BLaER1 (cell line): ENCODE data around the gene GPR158.

Experiments
- H3K27ac ChIP-seq: shearing (Covaris generic); formaldehyde crosslinking; 2 replicates; pipeline ENCODE4 v1.8.1; 2022
- H3K27me3 ChIP-seq: shearing (Covaris generic); formaldehyde crosslinking; 2 replicates; pipeline ENCODE4 v1.8.1; 2022
- H3K36me3 ChIP-seq: shearing (Covaris generic); formaldehyde crosslinking; 2 replicates; pipeline ENCODE4 v1.8.1; 2022
- H3K4me1 ChIP-seq: shearing (Covaris generic); formaldehyde crosslinking; 2 replicates; pipeline ENCODE4 v1.8.1; 2022
- H3K4me2 ChIP-seq: shearing (Covaris generic); formaldehyde crosslinking; 2 replicates; pipeline ENCODE4 v1.8.1; 2022
- H3K4me3 ChIP-seq: shearing (Covaris generic); formaldehyde crosslinking; 2 replicates; pipeline ENCODE4 v1.8.1; 2022
- H3K9ac ChIP-seq: shearing (Covaris generic); formaldehyde crosslinking; 2 replicates; pipeline ENCODE4 v1.8.1; 2022
- H3K9me3 ChIP-seq: shearing (Covaris generic); formaldehyde crosslinking; 2 replicates; pipeline ENCODE4 v1.8.1; 2022
- H4K20me1 ChIP-seq: shearing (Covaris generic); formaldehyde crosslinking; 2 replicates; pipeline ENCODE4 v1.8.1; 2022
- Cebpa-rat ChIP-seq: shearing (Covaris generic); IDR thresholded peaks from 2 replicates; pipeline ENCODE4 v1.8.1; 2022

Gene GPR158

DNA sequence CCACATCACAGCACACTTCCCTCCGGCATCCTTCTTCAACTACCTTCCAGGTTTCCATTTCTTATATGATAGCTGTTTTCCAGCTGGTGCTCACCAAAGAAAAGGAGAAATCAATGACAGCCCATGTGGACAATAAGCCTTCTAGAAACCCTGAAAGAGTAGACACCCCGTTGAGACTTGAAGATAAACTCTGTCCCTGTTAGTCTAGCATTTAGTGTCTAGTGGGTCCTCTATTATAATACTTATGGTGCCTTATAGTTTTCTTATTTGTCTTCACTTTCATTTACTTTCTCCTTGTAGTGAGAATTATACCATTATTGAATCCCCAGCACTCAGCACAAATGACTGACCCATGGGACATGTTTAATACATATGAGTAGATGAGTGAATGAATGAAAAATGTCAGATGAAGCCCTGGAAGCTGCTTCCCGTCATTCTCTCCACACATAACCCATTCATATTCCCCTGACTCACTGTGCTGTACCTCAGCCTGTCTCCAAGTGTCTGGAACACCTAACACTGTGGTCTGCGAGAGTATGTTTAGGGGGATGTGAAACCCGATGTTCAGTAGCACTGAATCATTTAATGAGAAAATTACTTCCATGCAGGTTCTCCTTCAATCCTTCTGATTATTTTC lies 377.6 kb downstream of the GPR158 start:
- H3K27me3 ChIP-seq = no peaks in the 10 kb centered on the region
- H3K4me3 ChIP-seq = no peak overlapping the region
- no peaks in the 10 kb centered on the region for H3K9me3 ChIP-seq

DNA sequence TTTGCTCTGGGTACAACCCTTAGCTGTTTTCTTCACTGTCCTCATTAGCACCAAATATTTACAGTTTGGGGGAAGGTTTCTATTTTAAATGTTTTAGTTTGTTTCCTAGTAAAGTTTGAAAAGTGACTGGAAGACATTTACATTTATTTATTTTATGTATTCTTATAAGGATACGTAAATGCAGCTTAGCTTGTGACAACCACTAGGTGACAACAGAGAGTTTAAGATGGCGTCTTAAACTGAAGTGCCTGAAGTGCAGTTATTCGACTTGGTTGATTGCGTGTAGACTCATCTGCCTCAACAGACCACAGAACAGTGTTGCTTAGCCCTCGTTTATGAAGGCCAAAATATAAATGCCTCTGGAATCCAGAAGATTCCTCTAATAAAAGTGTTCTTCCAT lies 381.1 kb downstream of the GPR158 start:
- Histone ChIP-seq H4K20me1 (no peaks in the 10 kb centered on the region), H3K4me2 (no peak overlapping the region), H3K27me3 (no peaks in the 10 kb centered on the region), H3K9me3 (no peaks in the 10 kb centered on the region), H3K27ac (no peak overlapping the region), H3K4me1 (no peaks in the 10 kb centered on the region), H3K4me3 (no peak overlapping the region), H3K9ac (no peak overlapping the region), H3K36me3 (no peaks in the 10 kb centered on the region)
- TF ChIP-seq Cebpa-rat = no peak

More for the DNA sequence above, 377.6 kb downstream of the GPR158 start:
- Histone ChIP-seq H3K4me2 (no peak overlapping the region), H3K9ac (no peak overlapping the region), H3K36me3 (no peaks in the 10 kb centered on the region), H3K4me1 (no peaks in the 10 kb centered on the region), H3K27ac (no peak overlapping the region), H4K20me1 (no peaks in the 10 kb centered on the region)
- no peak for TF ChIP-seq Cebpa-rat

DNA sequence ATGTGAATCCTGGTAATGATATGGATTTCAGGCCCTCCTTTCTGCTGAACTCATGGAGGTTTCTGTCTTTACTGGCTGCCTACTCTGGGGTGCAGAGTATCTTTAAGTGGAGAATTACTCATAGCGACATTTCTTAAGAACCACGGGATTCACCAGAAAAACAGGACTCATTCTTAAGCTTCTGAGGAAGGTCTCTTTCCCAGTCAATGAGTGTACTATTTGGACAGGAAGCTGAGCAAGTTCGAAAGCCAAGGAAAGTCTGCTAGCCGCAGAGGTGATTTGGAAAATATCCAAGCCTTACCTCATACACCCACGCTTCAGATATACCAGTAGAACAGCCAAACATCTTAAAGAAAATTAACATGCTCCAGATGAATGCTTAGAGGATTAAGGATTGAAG lies 381.7 kb downstream of the GPR158 start:
- H3K4me2 ChIP-seq = no peak overlapping the region
- H3K27me3 ChIP-seq = no peaks in the 10 kb centered on the region
- no peaks in the 10 kb centered on the region for H3K4me1 ChIP-seq
- H3K9ac ChIP-seq = no peak overlapping the region
- no peaks in the 10 kb centered on the region for H3K9me3 ChIP-seq
- no peaks in the 10 kb centered on the region for H3K36me3 ChIP-seq
- H3K4me3 ChIP-seq = no peak overlapping the region
- no peaks in the 10 kb centered on the region for H4K20me1 ChIP-seq
- TF ChIP-seq Cebpa-rat = no peak
- H3K27ac ChIP-seq = no peak overlapping the region

DNA sequence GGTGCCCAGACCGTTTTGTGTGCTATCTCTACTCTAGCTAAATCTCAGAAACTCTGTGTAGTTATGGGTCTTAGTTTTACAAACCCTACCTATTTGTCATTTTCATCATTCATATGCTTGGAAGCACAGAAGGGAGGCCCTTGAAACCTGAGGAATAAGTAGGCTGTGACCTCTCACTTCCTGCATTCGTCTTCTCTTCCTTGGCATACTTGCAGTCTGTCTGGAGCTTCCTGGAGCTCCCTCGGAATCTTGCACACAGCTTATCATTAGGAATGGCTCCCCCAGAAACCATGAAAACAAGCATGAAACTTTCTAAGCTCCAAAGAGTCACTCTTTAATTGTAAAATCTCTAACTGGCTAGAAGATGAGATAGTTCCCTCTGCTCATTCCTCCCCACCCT lies 382.3 kb downstream of the GPR158 start:
- Histone ChIP-seq H3K9me3 (no peaks in the 10 kb centered on the region), H3K36me3 (no peaks in the 10 kb centered on the region), H3K27ac (no peak overlapping the region), H4K20me1 (no peaks in the 10 kb centered on the region), H3K4me3 (no peak overlapping the region), H3K27me3 (no peaks in the 10 kb centered on the region), H3K4me1 (no peaks in the 10 kb centered on the region), H3K9ac (no peak overlapping the region), H3K4me2 (no peak overlapping the region)
- no peak for TF ChIP-seq Cebpa-rat

DNA sequence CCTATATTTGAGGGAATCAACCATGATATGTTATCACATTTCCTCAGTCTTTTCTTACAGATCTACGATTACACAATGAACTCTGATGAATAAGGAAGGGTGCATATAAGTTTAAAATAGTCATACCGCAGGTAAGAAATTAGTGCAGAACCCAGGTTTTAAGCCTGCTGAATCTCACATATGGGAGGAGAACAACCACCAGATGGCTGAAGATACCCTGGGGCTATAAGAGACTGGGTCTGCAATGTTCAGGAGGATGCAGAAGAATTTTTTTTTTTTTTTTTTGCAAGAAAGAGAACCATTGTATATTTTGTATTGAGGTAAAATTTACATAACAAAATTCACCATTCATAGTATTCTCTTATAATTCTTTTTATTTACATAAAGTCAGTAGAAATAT lies 387.0 kb downstream of the GPR158 start:
- Histone ChIP-seq H3K9ac (no peak overlapping the region), H3K4me2 (no peak overlapping the region), H3K27me3 (no peaks in the 10 kb centered on the region), H3K27ac (no peak overlapping the region), H3K4me1 (no peaks in the 10 kb centered on the region), H4K20me1 (no peaks in the 10 kb centered on the region), H3K9me3 (no peaks in the 10 kb centered on the region), H3K36me3 (no peaks in the 10 kb centered on the region), H3K4me3 (no peak overlapping the region)
- no peak for TF ChIP-seq Cebpa-rat

DNA sequence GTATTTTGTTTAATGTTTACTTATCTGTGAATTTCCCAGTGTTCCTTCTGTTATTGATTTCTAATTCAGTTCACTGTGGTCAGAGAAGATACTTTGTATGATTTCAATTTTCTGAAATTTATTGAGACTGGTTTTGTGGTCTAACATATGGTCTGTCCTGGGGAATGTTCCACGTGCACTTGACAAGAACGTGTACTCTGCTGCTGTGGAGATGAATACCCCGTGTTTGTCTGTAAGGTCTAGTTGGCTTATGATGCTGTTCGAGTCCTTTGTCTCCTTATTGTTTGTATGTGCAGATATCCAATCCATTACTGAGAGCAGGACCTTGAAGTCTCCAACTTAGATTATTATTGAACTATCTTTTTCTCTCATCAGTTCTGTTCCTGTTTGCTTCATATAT lies 387.7 kb downstream of the GPR158 start:
- H3K4me3 ChIP-seq = no peak overlapping the region
- no peaks in the 10 kb centered on the region for H3K27me3 ChIP-seq
- H3K9me3 ChIP-seq = no peaks in the 10 kb centered on the region
- no peaks in the 10 kb centered on the region for H3K36me3 ChIP-seq
- H4K20me1 ChIP-seq = no peaks in the 10 kb centered on the region
- no peaks in the 10 kb centered on the region for H3K4me1 ChIP-seq
- no peak overlapping the region for H3K4me2 ChIP-seq
- TF ChIP-seq Cebpa-rat = no peak
- no peak overlapping the region for H3K9ac ChIP-seq
- H3K27ac ChIP-seq = no peak overlapping the region

DNA sequence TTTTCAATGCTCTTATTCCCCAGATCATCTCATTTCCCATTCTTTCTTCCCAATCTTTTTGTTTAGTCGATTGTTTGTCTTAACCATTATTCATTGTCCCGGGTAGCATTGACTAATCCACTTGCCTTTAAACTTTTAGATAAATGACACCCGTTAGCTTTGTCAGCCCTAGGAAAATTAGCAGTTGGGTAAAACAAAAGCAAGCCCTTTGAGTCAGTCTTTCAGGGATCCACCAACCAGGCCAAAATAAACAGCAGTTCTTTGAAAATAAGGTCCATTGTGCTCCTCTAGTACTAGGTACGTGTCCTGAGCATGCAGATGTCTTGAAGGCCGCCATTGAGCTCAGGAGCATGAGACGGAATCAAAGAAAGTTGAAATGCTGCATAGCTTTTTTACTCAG lies 389.6 kb downstream of the GPR158 start:
- H3K9ac ChIP-seq = no peak overlapping the region
- H3K27me3 ChIP-seq = no peaks in the 10 kb centered on the region
- no peak overlapping the region for H3K4me3 ChIP-seq
- H4K20me1 ChIP-seq = no peaks in the 10 kb centered on the region
- H3K9me3 ChIP-seq = no peaks in the 10 kb centered on the region
- no peak overlapping the region for H3K27ac ChIP-seq
- TF ChIP-seq Cebpa-rat = no peak
- no peaks in the 10 kb centered on the region for H3K4me1 ChIP-seq
- H3K4me2 ChIP-seq = no peak overlapping the region
- H3K36me3 ChIP-seq = no peaks in the 10 kb centered on the region

DNA sequence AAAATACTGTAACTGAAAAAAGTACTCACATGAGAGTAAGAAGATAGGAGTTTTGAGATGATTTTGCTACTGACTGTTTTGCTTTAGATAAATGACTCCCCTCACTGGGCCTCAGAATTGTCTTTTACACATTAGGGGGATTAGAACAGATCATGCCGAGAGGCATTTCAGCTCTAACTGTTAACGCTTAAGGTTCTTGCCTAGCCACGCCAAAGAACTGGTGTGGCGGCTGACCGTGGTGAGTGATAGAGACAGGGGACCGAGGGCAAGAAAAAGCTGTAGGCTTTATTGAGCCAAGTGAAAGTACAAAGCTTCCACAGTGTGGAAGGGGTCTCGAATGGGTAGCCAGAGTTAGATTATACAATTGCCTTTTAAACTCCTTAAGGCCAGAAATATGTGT lies 390.8 kb downstream of the GPR158 start:
- no peak overlapping the region for H3K4me2 ChIP-seq
- no peaks in the 10 kb centered on the region for H3K27me3 ChIP-seq
- no peak overlapping the region for H3K4me3 ChIP-seq
- no peaks in the 10 kb centered on the region for H3K36me3 ChIP-seq
- no peak for TF ChIP-seq Cebpa-rat
- no peaks in the 10 kb centered on the region for H3K9me3 ChIP-seq
- H4K20me1 ChIP-seq = no peaks in the 10 kb centered on the region
- H3K4me1 ChIP-seq = no peaks in the 10 kb centered on the region
- no peak overlapping the region for H3K9ac ChIP-seq
- H3K27ac ChIP-seq = no peak overlapping the region

DNA sequence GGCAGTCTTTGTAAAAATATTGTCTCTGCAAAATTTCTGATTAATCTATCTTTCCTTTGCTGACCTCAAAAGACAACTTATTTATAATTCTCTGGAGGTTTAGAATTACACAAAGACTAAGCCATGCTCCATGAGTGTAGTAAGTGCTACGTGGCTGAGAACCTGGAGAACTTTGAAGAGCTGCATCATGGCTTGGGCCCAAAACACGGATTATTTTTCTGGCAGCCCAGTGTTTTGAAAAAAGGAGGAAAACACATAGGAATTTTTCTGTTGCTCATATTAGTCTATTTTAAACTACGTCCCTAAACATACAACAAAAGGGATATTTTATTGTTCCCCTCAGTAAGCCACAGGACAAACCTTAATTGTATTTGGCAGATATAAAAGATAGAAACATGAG lies 398.5 kb downstream of the GPR158 start:
- Histone ChIP-seq H3K4me3 (no peak overlapping the region), H3K4me2 (no peak overlapping the region), H3K27me3 (no peaks in the 10 kb centered on the region), H4K20me1 (no peaks in the 10 kb centered on the region), H3K9ac (no peak overlapping the region), H3K27ac (no peak overlapping the region), H3K9me3 (no peaks in the 10 kb centered on the region), H3K36me3 (no peaks in the 10 kb centered on the region), H3K4me1 (no peaks in the 10 kb centered on the region)
- TF ChIP-seq Cebpa-rat = no peak

DNA sequence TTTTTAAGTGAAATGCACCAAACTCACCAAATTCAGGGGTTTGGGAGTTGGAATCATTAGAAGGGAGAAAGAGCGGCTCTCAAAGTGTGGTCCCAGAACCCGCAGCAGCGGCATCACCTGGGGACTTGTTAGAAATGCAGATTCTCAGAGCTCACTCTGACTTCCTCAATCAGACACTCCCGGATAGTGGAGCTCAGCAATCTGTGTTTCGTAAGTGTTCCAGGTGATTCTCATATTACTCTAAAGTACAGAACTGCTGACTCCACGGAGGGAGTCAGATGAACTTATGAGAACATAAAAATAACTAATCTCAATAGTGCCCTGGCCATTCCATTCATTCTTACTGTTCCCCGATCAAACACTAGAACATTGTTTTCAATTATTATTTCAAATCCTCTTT lies 400.5 kb downstream of the GPR158 start:
- H4K20me1 ChIP-seq = no peaks in the 10 kb centered on the region
- no peak overlapping the region for H3K4me2 ChIP-seq
- no peaks in the 10 kb centered on the region for H3K4me1 ChIP-seq
- H3K9me3 ChIP-seq = no peaks in the 10 kb centered on the region
- no peaks in the 10 kb centered on the region for H3K27me3 ChIP-seq
- H3K27ac ChIP-seq = no peak overlapping the region
- TF ChIP-seq Cebpa-rat = no peak
- no peak overlapping the region for H3K4me3 ChIP-seq
- H3K9ac ChIP-seq = no peak overlapping the region
- no peaks in the 10 kb centered on the region for H3K36me3 ChIP-seq

DNA sequence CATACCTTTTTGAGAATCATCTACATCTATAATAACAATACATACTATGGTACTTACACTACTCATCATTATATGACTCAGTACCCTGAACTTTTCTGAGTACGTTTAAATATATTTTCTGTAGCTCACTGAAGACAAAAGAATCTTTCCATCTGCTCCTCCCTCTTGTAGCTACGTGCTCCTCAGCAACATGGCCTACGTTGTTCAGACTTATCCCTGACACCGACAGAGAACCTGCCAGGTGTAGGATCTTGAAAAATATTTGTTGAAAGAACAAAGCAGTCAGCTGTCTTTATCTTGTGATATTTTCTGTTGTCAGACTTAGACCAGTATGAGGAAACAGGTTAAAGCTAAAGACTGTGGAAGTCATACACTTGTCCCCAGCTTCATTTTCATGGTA lies 403.3 kb downstream of the GPR158 start:
- Histone ChIP-seq H3K9me3 (no peaks in the 10 kb centered on the region), H3K9ac (no peak overlapping the region), H3K4me2 (no peak overlapping the region), H3K27ac (no peak overlapping the region), H3K36me3 (no peaks in the 10 kb centered on the region), H4K20me1 (no peaks in the 10 kb centered on the region), H3K4me1 (no peaks in the 10 kb centered on the region), H3K27me3 (no peaks in the 10 kb centered on the region), H3K4me3 (no peak overlapping the region)
- TF ChIP-seq Cebpa-rat = no peak
